CD4-positive, alpha-beta T cell treated with Interleukin-1 beta for 1 hour (primary cell): ENCODE data around the gene AJAP1.

Source experiments
- DNase-seq, 2 donors: peaks; one replicate each; pipeline ENCODE4 v3.0.0-alpha.2; 2020 to 2022

Gene AJAP1

GRCh38 chr1:4743978-4744750 lies 89.8 kb downstream of the AJAP1 start:
- DNase-seq: no peak

- no peak for DNase-seq
Measured at GRCh38 chr1:4745560-4745959, 91.2 kb downstream of the AJAP1 start.

GRCh38 chr1:4749406-4749805 lies 95.0 kb downstream of the AJAP1 start:
- DNase-seq: no peak

GRCh38 chr1:4750177-4750576 lies 95.8 kb downstream of the AJAP1 start:
- DNase-seq: no peak

- DNase-seq: no peak
Measured at GRCh38 chr1:4752059-4752458, 97.7 kb downstream of the AJAP1 start.

GRCh38 chr1:4754816-4755215 lies 100.4 kb downstream of the AJAP1 start:
- no peak for DNase-seq

- no peak for DNase-seq
Measured at GRCh38 chr1:4755301-4755845, 101.0 kb downstream of the AJAP1 start.

- no peak for DNase-seq
Measured at GRCh38 chr1:4755864-4756504, 101.6 kb downstream of the AJAP1 start.

- no peak for DNase-seq
Measured at GRCh38 chr1:4756851-4757580, 102.6 kb downstream of the AJAP1 start.

GRCh38 chr1:4759671-4760070 lies 105.3 kb downstream of the AJAP1 start:
- no peak for DNase-seq

GRCh38 chr1:4760088-4760487 lies 105.7 kb downstream of the AJAP1 start:
- DNase-seq: no peak

GRCh38 chr1:4761324-4761723 lies 106.9 kb downstream of the AJAP1 start:
- no peak for DNase-seq

- DNase-seq: no peak
Measured at GRCh38 chr1:4762146-4762545, 107.7 kb downstream of the AJAP1 start.

- DNase-seq: no peak
Measured at GRCh38 chr1:4767308-4767707, 112.9 kb downstream of the AJAP1 start.

- no peak for DNase-seq
Measured at GRCh38 chr1:4768553-4768952, 114.1 kb downstream of the AJAP1 start.

- no peak for DNase-seq
Measured at GRCh38 chr1:4769516-4770280, 115.3 kb downstream of the AJAP1 start.

GRCh38 chr1:4770713-4771112 lies 116.3 kb downstream of the AJAP1 start:
- DNase-seq: no peak

GRCh38 chr1:4771267-4771666 lies 116.9 kb downstream of the AJAP1 start:
- DNase-seq: no peak

- DNase-seq: no peak
Measured at GRCh38 chr1:4771721-4772120, 117.3 kb downstream of the AJAP1 start.

- DNase-seq: no peak
Measured at GRCh38 chr1:4772294-4773010, 118.0 kb downstream of the AJAP1 start.

- no peak for DNase-seq
Measured at GRCh38 chr1:4773226-4773625, 118.8 kb downstream of the AJAP1 start.

GRCh38 chr1:4775506-4775905 lies 121.1 kb downstream of the AJAP1 start:
- DNase-seq: no peak
